Neural progenitor cell (in vitro differentiated cells): ENCODE data around the gene TGM4.

Experiments used
- EZH2 ChIP-seq: fragments of 200-600 bp; sonication (generic); IDR thresholded peaks from 2 replicates; pipeline ENCODE4 v1.6.1; 2017; ENCODE audit warnings: antibody characterized with exemption, mild to moderate bottlenecking, moderate library complexity
- EZH2phosphoT487 ChIP-seq: fragments of 200-600 bp; sonication (generic); IDR thresholded peaks from 2 replicates; pipeline ENCODE4 v1.6.1; 2017; ENCODE audit warnings: antibody characterized with exemption
- TF ChIP-seq, protein P1 (sequence below): fragments of 200-600 bp; sonication (generic); IDR thresholded peaks from 2 replicates; pipeline ENCODE4 v1.5.1; 2017; ENCODE audit warnings: antibody characterized with exemption, mild to moderate bottlenecking

GRCh38 chr3:44862226-44862637 lies 12.2 kb upstream of the TGM4 start:
- TF ChIP-seq, protein P1, sequence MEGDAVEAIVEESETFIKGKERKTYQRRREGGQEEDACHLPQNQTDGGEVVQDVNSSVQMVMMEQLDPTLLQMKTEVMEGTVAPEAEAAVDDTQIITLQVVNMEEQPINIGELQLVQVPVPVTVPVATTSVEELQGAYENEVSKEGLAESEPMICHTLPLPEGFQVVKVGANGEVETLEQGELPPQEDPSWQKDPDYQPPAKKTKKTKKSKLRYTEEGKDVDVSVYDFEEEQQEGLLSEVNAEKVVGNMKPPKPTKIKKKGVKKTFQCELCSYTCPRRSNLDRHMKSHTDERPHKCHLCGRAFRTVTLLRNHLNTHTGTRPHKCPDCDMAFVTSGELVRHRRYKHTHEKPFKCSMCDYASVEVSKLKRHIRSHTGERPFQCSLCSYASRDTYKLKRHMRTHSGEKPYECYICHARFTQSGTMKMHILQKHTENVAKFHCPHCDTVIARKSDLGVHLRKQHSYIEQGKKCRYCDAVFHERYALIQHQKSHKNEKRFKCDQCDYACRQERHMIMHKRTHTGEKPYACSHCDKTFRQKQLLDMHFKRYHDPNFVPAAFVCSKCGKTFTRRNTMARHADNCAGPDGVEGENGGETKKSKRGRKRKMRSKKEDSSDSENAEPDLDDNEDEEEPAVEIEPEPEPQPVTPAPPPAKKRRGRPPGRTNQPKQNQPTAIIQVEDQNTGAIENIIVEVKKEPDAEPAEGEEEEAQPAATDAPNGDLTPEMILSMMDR: no peak
- no peak for TF ChIP-seq EZH2
- no peak for TF ChIP-seq EZH2phosphoT487
